ENCODE data around the gene OMD. TPM values are rescaled to one million over a fixed set of nuclear protein-coding genes. Genes with fewer than 3 reads are reported as not detected.
"Not testable (repeated sequence)": the region's sequence is repeated elsewhere in the genome, so short reads cannot be mapped to it uniquely, and the experiment has no call there.

The OMD gene
- total RNA-seq, 1 donor from 2014 or later: not detected

DNA sequence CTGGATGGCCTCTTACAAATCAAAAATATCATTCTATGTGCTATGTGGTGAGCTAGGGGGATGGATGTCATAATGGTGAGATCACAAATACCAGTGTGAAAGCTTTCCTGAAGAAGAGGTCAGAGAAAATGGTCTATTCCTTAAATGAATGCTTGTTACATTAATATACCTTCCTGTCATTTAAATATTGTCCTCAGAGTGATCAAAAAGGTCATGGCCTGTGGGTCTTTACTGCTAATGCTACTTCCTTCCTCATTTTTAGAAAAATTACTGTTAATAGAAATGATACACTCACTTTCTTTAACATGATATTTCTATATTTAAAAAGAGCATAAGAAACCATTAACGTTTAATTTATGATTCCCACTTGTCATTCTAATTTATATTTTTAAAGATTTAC lies 9.7 kb downstream of the OMD start:
- TF ChIP-seq, protein P1, sequence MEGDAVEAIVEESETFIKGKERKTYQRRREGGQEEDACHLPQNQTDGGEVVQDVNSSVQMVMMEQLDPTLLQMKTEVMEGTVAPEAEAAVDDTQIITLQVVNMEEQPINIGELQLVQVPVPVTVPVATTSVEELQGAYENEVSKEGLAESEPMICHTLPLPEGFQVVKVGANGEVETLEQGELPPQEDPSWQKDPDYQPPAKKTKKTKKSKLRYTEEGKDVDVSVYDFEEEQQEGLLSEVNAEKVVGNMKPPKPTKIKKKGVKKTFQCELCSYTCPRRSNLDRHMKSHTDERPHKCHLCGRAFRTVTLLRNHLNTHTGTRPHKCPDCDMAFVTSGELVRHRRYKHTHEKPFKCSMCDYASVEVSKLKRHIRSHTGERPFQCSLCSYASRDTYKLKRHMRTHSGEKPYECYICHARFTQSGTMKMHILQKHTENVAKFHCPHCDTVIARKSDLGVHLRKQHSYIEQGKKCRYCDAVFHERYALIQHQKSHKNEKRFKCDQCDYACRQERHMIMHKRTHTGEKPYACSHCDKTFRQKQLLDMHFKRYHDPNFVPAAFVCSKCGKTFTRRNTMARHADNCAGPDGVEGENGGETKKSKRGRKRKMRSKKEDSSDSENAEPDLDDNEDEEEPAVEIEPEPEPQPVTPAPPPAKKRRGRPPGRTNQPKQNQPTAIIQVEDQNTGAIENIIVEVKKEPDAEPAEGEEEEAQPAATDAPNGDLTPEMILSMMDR (IDR thresholded peaks at IDR 0.05; ENCODE audit: unreplicated experiment): no peak
- Mint-ChIP-seq H3K36me3 (no peaks in the 10 kb centered on the region), H3K27me3 (ENCODE audit: low read depth) (no peaks in the 10 kb centered on the region), H3K4me1 (peaks cover 14% of the 10 kb centered on the region), H3K4me3 (no peak overlapping the region), H3K9me3 (peaks cover 5% of the 10 kb centered on the region), H3K27ac (no peak overlapping the region)
- no peak for DNase-seq (ENCODE audit: low spot score in 2 of 2, unreplicated experiment in 2 of 2)

DNA sequence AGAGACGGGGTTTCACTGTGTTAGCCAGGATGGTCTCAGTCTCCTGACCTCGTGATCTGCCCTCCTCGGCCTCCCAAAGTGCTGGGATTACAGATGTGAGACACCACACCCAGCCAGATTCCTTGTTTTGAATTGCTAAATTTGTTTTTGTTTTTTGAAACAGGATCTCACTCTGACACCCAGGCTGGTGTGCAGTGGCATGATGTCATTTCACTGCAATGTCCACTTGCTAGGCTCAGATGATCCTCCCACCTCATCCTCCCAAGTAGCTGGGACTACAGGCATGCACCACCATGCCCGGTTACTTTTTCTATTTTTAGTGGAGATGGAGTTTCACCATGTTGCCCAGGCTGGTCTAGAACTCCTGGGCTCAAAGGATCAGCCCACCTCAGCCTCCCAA lies 13.1 kb downstream of the OMD start:
- H3K36me3 Mint-ChIP-seq; H3K4me3 Mint-ChIP-seq; DNase-seq (ENCODE audit: low spot score in 2 of 2, unreplicated experiment in 2 of 2); H3K9me3 Mint-ChIP-seq; H3K27me3 Mint-ChIP-seq (ENCODE audit: low read depth): not testable (repeated sequence)
- H3K27ac Mint-ChIP-seq: peak overlapping the region; percentile 47
- H3K4me1 Mint-ChIP-seq: peaks cover 24% of the 10 kb centered on the region

DNA sequence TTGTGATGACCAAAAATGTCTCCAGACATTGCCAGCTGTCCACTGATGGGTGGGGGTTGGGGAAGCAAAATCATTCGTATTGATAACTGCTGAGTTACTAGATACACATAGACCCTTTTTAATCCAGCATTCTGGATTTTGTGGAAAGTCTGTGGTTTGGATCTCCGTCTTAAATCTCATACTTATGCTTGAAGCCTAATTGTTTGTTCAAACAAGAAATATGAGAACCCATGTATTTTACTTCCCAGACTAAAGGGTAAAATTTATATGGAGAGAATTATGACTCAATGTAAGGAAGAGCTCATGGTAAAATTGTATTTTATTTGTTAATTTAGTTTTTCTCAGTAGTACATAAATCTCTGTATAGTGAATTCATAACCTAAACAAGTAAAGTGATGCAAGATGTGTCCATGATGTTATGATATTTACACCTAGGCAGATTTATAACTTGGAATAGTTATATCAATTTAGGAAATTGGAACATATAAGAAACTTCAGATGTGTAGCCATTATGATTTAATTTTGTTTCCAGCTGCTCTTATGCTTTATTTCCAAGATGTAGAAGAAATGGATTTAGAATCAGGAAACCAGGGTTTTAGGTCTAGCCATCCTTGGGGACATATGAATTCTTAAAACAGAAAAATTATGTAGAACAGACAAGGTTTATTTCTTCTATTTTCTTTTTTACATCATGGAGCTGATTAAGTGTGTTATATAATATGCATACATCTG lies 15.4 kb downstream of the OMD start:
- H3K27me3 Mint-ChIP-seq (ENCODE audit: low read depth): no peaks in the 10 kb centered on the region
- no peak overlapping the region for H3K27ac Mint-ChIP-seq
- TF ChIP-seq, protein P1 (IDR thresholded peaks at IDR 0.05; ENCODE audit: unreplicated experiment): no peak
- no peaks in the 10 kb centered on the region for H3K36me3 Mint-ChIP-seq
- peaks cover 5% of the 10 kb centered on the region for H3K9me3 Mint-ChIP-seq
- no peak overlapping the region for H3K4me3 Mint-ChIP-seq
- peaks cover 33% of the 10 kb centered on the region for H3K4me1 Mint-ChIP-seq
- DNase-seq (ENCODE audit: low spot score in 2 of 2, unreplicated experiment in 2 of 2): no peak

DNA sequence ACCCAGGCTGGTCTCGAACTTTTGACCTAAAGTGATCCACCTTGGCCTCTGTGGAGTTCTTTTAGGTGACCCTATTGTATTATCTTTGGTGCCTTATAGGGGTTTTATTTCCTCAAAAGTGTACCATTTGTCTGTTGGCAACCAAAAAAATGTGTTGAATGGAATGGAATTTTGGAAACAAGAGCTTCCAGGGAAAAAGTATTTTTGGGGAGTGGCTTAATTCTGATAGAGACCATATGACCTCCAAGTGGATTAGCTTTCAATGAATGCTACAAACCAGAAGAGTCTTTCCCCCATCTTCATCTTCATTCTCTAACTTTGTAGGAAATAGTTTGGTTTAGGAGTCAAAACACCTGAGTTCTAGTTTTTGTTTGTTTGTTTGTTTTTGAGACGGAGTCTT lies 16.5 kb downstream of the OMD start:
- H3K4me3 Mint-ChIP-seq: no peak overlapping the region
- no peaks in the 10 kb centered on the region for H3K36me3 Mint-ChIP-seq
- TF ChIP-seq, protein P1 (IDR thresholded peaks at IDR 0.05; ENCODE audit: unreplicated experiment): no peak
- peaks cover 34% of the 10 kb centered on the region for H3K4me1 Mint-ChIP-seq
- no peak for DNase-seq (ENCODE audit: low spot score in 2 of 2, unreplicated experiment in 2 of 2)
- no peak overlapping the region for H3K27ac Mint-ChIP-seq
- no peaks in the 10 kb centered on the region for H3K27me3 Mint-ChIP-seq (ENCODE audit: low read depth)
- H3K9me3 Mint-ChIP-seq: peaks cover 5% of the 10 kb centered on the region

DNA sequence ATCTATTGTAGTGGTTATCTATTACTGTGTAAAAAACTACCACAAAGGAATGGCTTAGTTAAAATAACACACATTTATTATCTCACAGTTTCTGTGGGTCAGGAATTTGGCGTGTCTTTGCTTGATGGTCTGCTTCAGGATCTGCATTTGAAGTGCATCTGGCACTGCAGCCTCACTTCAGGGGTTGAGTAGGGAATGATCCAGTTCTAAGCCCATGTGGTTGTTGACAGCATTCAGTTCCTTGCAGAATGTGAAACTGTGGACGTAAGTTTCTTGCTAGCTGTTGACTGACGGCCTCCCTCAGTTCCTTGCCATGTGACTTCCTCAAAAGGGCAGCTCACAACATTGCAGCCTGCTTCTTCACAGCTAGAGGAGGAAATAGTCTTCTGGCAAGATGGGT lies 17.8 kb downstream of the OMD start:
- TF ChIP-seq, protein P1 (IDR thresholded peaks at IDR 0.05; ENCODE audit: unreplicated experiment): no peak
- Mint-ChIP-seq H3K27ac (no peak overlapping the region), H3K4me3 (no peak overlapping the region), H3K36me3 (no peaks in the 10 kb centered on the region), H3K9me3 (no peaks in the 10 kb centered on the region), H3K4me1 (peaks cover 34% of the 10 kb centered on the region), H3K27me3 (ENCODE audit: low read depth) (no peaks in the 10 kb centered on the region)
- no peak for DNase-seq (ENCODE audit: low spot score in 2 of 2, unreplicated experiment in 2 of 2)

DNA sequence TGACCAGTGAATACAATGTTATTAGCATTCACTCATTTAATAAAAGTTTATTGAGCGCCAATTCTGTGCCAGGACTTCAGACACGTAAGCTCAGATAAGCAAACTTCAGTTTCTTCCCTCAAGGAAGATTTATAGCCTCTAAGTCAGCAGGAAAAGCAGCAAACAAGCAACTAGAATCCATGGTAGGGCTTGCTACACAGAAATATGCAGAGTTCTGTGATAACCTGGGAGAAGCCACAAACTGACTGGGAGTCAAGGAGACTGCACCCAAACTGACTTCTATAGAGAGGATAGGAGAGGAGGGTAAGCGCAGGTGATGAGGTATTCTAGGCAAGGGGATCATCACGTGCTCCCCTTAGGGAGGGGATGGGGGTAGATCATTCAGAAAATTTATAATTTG lies 18.5 kb downstream of the OMD start:
- H3K4me1 Mint-ChIP-seq: peaks cover 34% of the 10 kb centered on the region
- H3K36me3 Mint-ChIP-seq: no peaks in the 10 kb centered on the region
- TF ChIP-seq, protein P1 (IDR thresholded peaks at IDR 0.05; ENCODE audit: unreplicated experiment): no peak
- no peaks in the 10 kb centered on the region for H3K9me3 Mint-ChIP-seq
- H3K27ac Mint-ChIP-seq: peak overlapping the region; percentile 5
- no peak overlapping the region for H3K4me3 Mint-ChIP-seq
- no peaks in the 10 kb centered on the region for H3K27me3 Mint-ChIP-seq (ENCODE audit: low read depth)
- DNase-seq (ENCODE audit: low spot score in 2 of 2, unreplicated experiment in 2 of 2): no peak

Data from mesothelial cell of epicardium (in vitro differentiated cells).